Activated naive CD4-positive, alpha-beta T cell treated with anti-CD3 and anti-CD28 coated beads, Interleukin-2, amount 10 ng/mL, durations not matched to agents 7 days and 5 days (primary cell): Measurements from ENCODE around the gene SPINT1.
A peak's percentile ranks its signal among the peaks of the same experiment; 100 is the strongest.

Source experiments
- CTCF ChIA-PET: fragments of 350-600 bp; sonication (Branson Sonifier 250); formaldehyde crosslinking; loops from one replicate; lab custom pipeline; 2021; ENCODE audit warnings: antibody characterized with exemption; lab: Charles Lee
- DNase-seq: peaks from one replicate; pipeline ENCODE4 v3.0.0-alpha.2; 2020
- H3K27ac Mint-ChIP-seq: one replicate; pipeline ENCODE4 v1.8.0; 2021; ENCODE audit warnings: mild to moderate bottlenecking, moderate library complexity, mixed read lengths
- H3K27me3 Mint-ChIP-seq: one replicate; pipeline ENCODE4 v1.8.0; 2021; ENCODE audit warnings: mild to moderate bottlenecking, mixed read lengths
- H3K36me3 Mint-ChIP-seq: one replicate; pipeline ENCODE4 v1.8.0; 2021; ENCODE audit warnings: mixed read lengths
- H3K4me1 Mint-ChIP-seq: one replicate; pipeline ENCODE4 v1.8.0; 2021; ENCODE audit warnings: mixed read lengths
- H3K4me3 Mint-ChIP-seq: one replicate; pipeline ENCODE4 v1.8.0; 2021; ENCODE audit warnings: mild to moderate bottlenecking, moderate library complexity, mixed read lengths
- H3K9me3 Mint-ChIP-seq: one replicate; pipeline ENCODE4 v1.8.0; 2021; ENCODE audit warnings: mixed read lengths

Gene SPINT1

DNA sequence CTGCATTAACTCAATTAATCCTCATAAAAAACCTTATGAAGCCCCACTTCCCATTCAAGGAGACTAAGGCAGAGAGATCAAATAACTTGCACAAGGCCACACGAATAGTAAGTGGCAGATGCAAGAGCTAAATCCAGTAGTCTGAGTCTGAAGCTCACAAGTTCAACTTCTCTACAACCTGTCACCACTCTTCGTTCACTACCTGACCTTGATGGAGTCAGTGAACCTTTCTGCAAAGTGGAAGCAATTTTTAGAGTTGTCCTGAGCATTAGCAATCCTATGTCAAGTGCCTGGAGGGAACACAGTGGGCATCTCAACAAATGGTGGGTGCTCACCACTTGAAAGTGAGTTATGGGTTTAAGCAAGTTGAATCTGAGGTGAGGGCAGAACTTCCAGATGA, 2.1 kb upstream of the SPINT1 start:
- Mint-ChIP-seq H3K4me1 (peaks cover 20% of the 10 kb centered on the region), H3K27ac (no peak overlapping the region), H3K9me3 (no peaks in the 10 kb centered on the region), H3K27me3 (peaks cover 59% of the 10 kb centered on the region), H3K36me3 (no peaks in the 10 kb centered on the region), H3K4me3 (no peak overlapping the region)
- DNase-seq: no peak
- CTCF ChIA-PET: interaction anchor here (11.3 kb wide), 1 partner anchor 17 kb away, joined by 70 read pairs; no protein-coding TSS in a partner anchor

DNA sequence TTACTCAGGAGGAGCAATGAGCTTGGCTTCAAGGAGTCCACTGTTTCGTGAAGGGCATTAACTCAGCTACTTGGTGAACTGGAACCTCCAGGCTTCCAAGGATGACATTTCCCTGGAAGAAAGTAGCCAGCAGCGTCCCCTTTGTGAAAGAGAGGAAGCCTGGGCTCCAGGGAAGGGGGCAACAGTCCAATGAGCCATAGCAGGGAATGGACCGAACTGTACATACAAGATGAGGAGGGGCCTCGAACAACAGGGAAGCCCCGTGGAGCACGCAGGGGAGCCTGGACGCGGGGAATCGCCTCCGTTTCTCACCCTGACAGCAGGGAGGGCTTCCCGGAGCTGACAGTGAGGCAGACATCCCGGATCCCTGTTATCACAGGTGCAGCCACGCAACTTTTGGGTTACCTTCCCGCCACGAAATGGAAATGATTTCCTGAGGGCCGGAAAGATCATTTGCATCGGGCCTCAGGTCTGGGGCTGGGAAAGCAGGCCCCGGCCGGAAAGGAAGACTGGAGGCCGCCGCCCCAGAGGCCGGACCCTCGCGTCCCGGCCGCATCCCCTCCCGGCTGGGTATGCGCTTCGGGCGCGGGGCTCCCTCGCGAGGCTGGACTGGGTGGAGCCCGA, 475 bp upstream of the SPINT1 start:
- H3K27ac Mint-ChIP-seq: no peak overlapping the region
- H3K36me3 Mint-ChIP-seq: no peaks in the 10 kb centered on the region
- H3K9me3 Mint-ChIP-seq: no peaks in the 10 kb centered on the region
- peaks cover 35% of the 10 kb centered on the region for H3K4me1 Mint-ChIP-seq
- H3K27me3 Mint-ChIP-seq: peaks cover 67% of the 10 kb centered on the region
- CTCF ChIA-PET: interaction anchor here (1.7 to 11.3 kb wide), 2 partner anchors 15 to 51 kb away, joined by 4 to 70 read pairs; partner anchors contain the start of gene VPS18
- DNase-seq: no peak
- H3K4me3 Mint-ChIP-seq: peak overlapping the region; percentile 69

DNA sequence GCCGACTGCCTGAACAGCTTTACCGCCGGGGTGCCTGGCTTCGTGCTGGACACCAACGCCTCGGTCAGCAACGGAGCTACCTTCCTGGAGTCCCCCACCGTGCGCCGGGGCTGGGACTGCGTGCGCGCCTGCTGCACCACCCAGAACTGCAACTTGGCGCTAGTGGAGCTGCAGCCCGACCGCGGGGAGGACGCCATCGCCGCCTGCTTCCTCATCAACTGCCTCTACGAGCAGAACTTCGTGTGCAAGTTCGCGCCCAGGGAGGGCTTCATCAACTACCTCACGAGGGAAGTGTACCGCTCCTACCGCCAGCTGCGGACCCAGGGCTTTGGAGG, 815 bp downstream of the SPINT1 start:
- Mint-ChIP-seq H3K9me3 (no peaks in the 10 kb centered on the region), H3K4me3 (peak overlapping the region; percentile 79), H3K36me3 (no peaks in the 10 kb centered on the region), H3K27ac (no peak overlapping the region), H3K4me1 (peaks cover 35% of the 10 kb centered on the region), H3K27me3 (peaks cover 65% of the 10 kb centered on the region)
- CTCF ChIA-PET: interaction anchor here (0.7 to 11.3 kb wide), 4 partner anchors 14 to 1049 kb away, joined by 3 to 70 read pairs (median 4); partner anchors contain the start of gene VPS18
- DNase-seq: peak; percentile 65

DNA sequence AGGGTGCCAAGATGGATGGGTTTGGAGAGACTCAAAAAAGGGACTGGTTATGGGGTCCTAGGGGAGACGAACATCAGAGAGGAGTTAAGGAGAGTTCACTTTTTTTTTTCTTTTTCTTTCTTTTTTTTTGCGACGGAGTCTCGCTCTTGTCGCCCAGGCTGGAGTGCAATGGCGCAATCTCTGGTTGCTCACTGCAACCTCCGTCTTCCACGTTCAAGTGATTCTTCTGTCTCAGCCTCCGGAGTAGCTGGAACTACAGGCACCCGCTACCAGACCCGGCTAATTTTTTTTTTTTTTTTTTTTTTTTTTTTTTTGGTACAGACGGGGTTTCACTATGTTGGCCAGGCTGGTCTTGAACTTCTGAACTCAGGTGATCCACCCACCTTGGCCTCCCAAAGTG, 1.2 kb downstream of the SPINT1 start:
- Mint-ChIP-seq H3K9me3 (no peaks in the 10 kb centered on the region), H3K27ac (no peak overlapping the region), H3K4me3 (peak overlapping the region; percentile 79), H3K4me1 (peaks cover 35% of the 10 kb centered on the region), H3K36me3 (no peaks in the 10 kb centered on the region), H3K27me3 (peaks cover 63% of the 10 kb centered on the region)
- DNase-seq: no peak
- CTCF ChIA-PET: interaction anchor here (0.7 to 11.3 kb wide), 4 partner anchors 13 to 1048 kb away, joined by 3 to 70 read pairs (median 4); partner anchors contain the start of gene VPS18

DNA sequence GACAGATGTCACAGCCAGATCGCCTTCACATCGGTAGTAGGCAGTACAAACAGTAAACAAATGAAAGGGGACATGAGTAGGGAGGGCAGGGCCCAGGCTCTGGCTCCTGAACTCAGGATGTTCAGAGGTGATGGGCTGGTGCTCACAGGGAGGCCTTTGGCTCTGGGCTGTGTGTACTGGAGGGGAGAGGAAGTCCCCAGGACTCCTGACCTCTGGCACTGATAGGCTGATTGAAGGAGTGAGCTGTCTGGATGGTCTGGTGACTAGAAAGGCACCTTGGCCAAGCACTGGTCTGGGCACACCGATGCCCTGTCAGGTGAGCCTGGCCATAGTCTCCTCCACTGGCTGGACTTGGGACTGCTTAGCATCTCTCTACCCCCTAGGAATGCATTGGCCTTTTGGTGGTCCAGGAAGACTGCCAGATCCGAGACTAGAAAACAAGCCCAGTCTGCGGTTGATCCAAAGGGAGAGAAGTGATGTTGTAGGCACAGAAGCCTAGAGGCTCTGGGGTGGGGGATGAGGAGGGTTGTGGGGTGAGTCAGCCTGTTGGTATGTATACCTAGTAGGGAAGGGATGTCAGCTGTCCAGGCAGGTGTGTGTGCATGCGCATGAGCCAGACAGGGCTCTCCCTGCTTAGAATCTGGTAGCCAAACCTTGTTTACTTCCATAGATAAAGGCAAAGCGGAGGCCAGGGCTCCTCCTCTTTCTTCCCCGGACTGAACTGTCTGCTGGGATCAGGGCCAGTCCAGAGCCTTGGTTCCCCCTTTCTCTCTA, 1.9 kb downstream of the SPINT1 start:
- CTCF ChIA-PET: interaction anchor here (1.5 to 11.3 kb wide), 2 partner anchors 13 to 48 kb away, joined by 4 to 70 read pairs; partner anchors contain the start of gene VPS18
- peak overlapping the region; percentile 46 for H3K4me3 Mint-ChIP-seq
- no peaks in the 10 kb centered on the region for H3K36me3 Mint-ChIP-seq
- H3K9me3 Mint-ChIP-seq: no peaks in the 10 kb centered on the region
- H3K4me1 Mint-ChIP-seq: peaks cover 35% of the 10 kb centered on the region
- no peak overlapping the region for H3K27ac Mint-ChIP-seq
- no peak for DNase-seq
- H3K27me3 Mint-ChIP-seq: peaks cover 64% of the 10 kb centered on the region

DNA sequence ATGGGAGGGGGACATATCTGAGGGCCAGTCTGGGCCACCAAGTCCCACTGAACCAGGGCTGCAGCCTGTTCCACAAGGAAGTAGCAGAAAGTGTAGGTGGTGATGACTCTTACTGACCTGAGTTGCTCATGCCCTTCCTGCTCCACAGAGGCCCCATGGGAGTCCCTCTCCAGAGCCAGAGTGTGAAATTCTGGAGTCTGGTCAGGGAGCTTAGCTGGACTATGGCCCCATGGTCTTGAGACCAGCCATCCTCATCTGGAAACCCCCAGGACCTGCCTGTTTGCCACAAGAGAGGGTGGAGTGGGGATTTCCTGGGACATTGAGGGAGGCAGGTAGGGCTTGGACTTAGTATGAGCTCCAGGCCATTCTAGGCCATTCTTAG, 3.0 kb downstream of the SPINT1 start:
- H3K36me3 Mint-ChIP-seq: no peaks in the 10 kb centered on the region
- H3K27ac Mint-ChIP-seq: no peak overlapping the region
- peaks cover 35% of the 10 kb centered on the region for H3K4me1 Mint-ChIP-seq
- no peaks in the 10 kb centered on the region for H3K9me3 Mint-ChIP-seq
- peaks cover 65% of the 10 kb centered on the region for H3K27me3 Mint-ChIP-seq
- DNase-seq: no peak
- CTCF ChIA-PET: interaction anchor here (0.5 to 11.3 kb wide), 3 partner anchors 12 to 535 kb away, joined by 3 to 70 read pairs (median 4); no protein-coding TSS in a partner anchor
- H3K4me3 Mint-ChIP-seq: no peak overlapping the region

DNA sequence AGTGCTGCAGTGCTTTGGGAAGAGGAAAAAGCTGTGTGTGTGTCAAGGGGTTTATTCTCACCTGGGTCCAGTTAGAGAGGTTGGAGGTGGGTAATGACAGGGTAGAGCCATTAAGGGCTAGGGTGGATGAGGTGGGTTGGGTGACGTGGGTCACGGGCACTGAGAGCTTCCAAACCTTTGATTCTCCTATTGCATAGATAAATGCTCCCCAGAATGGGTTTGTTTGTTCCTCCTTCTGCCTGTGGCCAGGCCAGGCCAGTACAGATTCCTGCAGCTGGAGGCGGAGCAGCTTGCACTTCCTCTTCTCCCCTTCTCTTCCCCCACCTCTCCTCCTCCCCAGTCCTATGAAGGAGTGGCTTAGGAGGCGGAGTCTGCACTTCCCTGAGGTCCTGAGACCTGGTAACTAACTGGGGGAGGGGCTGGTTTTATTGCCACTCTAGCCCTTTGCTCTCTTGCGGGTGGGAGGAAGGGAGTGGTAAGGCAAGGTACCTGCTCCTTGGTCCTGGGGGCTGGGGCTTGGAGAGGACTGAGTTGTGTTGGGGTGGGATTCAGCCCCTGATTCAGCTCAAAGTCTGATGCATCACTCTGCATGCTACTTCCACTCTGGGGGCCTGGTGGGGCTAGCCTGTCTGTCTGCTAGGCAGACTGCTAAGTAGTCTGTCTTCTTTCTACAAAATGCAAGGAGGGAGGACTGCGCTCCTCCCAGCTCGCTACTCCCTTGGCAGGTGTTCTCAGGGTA, 3.5 kb downstream of the SPINT1 start:
- CTCF ChIA-PET: interaction anchor here (0.5 to 11.3 kb wide), 6 partner anchors 11 to 535 kb away, joined by 3 to 70 read pairs (median 4); partner anchors contain the start of gene VPS18
- Mint-ChIP-seq H3K9me3 (no peaks in the 10 kb centered on the region), H3K27ac (no peak overlapping the region), H3K27me3 (peaks cover 59% of the 10 kb centered on the region), H3K36me3 (no peaks in the 10 kb centered on the region), H3K4me1 (peaks cover 35% of the 10 kb centered on the region), H3K4me3 (no peak overlapping the region)
- peak; percentile 36 for DNase-seq

DNA sequence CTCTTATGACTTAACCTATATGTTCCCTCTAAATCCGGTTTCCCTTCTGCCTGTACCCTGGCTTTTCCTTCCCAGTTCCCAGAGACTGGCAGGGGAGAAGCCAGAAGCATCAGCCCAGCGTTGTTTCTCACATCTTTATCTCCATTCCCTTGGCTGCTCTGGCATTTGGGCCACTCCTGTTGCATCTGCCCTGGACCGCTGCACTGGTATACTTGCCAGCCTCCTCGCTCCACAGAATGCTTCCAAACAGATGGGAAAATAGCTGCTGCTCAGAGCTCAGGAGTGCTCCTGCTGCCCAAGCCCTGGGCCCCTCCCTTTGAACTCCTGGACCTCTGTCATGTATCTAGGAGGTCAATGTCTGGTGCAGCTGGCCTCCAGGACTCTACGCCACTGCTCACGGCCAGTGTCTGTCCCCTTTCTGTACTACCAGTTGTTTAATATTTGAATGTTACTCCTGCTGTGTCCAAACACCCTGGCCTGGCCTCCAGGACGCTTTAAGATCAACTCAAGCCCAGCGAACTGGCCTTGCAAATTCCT, 6.8 kb downstream of the SPINT1 start:
- Mint-ChIP-seq H3K9me3 (no peaks in the 10 kb centered on the region), H3K4me1 (peaks cover 23% of the 10 kb centered on the region), H3K27ac (peak overlapping the region; percentile 6), H3K36me3 (no peaks in the 10 kb centered on the region), H3K27me3 (peaks cover 30% of the 10 kb centered on the region), H3K4me3 (no peak overlapping the region)
- CTCF ChIA-PET: interaction anchor here (2.5 kb wide), 1 partner anchor 8 kb away, joined by 13 read pairs; no protein-coding TSS in a partner anchor
- no peak for DNase-seq

DNA sequence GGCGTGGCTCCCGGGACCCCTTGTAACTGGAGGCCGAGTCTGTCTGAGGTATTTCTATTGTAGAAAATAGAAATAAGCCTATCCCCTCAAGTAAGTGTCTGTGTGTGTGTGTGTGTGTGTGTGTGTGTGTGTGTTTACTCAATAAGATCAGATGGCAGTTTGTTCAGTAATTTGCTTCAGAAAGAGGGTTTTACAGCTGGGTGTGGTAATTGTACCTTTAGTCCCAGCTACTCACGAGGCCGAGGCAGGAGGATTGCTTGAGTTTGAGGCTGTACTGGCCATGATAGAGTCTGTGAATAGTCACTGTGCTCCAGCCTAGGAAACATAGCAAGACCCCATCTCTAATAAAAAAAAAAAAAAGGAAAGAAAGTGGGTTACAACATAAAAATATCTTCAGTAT, 8.7 kb downstream of the SPINT1 start:
- Mint-ChIP-seq H3K9me3 (no peaks in the 10 kb centered on the region), H3K4me3 (no peak overlapping the region), H3K4me1 (peaks cover 10% of the 10 kb centered on the region), H3K27ac (no peak overlapping the region), H3K27me3 (peaks cover 16% of the 10 kb centered on the region), H3K36me3 (no peaks in the 10 kb centered on the region)
- CTCF ChIA-PET: interaction anchor here (1.6 kb wide), 1 partner anchor 42 kb away, joined by 4 read pairs; the partner anchor contains the start of gene VPS18
- no peak for DNase-seq

DNA sequence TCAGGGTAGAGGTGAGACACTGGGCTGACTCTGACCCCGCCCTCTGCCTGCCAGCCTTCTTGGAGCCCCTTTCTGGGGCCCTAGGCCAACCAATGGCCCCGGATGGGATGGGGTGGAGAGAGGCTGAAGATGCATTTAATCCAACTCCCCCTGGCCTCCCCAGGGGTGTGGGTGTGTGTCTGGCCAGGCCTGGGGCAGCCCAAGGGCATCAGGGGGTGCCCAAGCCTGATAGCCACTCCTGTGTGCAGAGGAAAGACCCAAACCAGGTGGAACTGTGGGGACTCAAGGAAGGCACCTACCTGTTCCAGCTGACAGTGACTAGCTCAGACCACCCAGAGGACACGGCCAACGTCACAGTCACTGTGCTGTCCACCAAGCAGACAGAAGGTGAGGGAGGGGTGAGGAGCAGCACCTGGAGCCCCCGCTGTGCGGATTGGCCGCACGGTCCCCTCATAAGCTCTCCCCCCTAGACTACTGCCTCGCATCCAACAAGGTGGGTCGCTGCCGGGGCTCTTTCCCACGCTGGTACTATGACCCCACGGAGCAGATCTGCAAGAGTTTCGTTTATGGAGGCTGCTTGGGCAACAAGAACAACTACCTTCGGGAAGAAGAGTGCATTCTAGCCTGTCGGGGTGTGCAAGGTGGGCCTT, 9.5 kb downstream of the SPINT1 start:
- CTCF ChIA-PET: interaction anchor here (1.6 kb wide), 1 partner anchor 41 kb away, joined by 4 read pairs; the partner anchor contains the start of gene VPS18
- DNase-seq: no peak
- Mint-ChIP-seq H3K27ac (no peak overlapping the region), H3K9me3 (no peaks in the 10 kb centered on the region), H3K27me3 (peaks cover 13% of the 10 kb centered on the region), H3K4me1 (peaks cover 7% of the 10 kb centered on the region), H3K36me3 (no peaks in the 10 kb centered on the region), H3K4me3 (no peak overlapping the region)

DNA sequence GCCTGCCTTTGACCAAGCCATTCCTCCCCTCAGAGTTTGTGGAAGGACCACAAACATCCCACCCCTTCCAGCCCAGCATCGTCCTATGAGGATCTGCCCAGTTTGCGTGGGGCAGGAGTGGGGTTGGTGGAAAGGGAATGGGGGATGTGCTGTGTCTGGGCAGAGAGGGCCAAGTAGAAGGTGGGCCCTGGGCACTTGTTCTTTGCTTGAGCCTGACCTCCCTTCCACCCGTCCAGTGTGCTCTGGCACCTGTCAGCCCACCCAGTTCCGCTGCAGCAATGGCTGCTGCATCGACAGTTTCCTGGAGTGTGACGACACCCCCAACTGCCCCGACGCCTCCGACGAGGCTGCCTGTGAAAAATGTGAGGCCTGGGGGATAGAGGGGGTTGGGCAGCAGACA, 10.3 kb downstream of the SPINT1 start:
- CTCF ChIA-PET: interaction anchor here (1.6 kb wide), 1 partner anchor 40 kb away, joined by 4 read pairs; the partner anchor contains the start of gene VPS18
- Mint-ChIP-seq H3K27ac (no peak overlapping the region), H3K4me1 (peaks cover 11% of the 10 kb centered on the region), H3K9me3 (no peaks in the 10 kb centered on the region), H3K4me3 (no peak overlapping the region), H3K27me3 (peaks cover 10% of the 10 kb centered on the region), H3K36me3 (no peaks in the 10 kb centered on the region)
- no peak for DNase-seq

DNA sequence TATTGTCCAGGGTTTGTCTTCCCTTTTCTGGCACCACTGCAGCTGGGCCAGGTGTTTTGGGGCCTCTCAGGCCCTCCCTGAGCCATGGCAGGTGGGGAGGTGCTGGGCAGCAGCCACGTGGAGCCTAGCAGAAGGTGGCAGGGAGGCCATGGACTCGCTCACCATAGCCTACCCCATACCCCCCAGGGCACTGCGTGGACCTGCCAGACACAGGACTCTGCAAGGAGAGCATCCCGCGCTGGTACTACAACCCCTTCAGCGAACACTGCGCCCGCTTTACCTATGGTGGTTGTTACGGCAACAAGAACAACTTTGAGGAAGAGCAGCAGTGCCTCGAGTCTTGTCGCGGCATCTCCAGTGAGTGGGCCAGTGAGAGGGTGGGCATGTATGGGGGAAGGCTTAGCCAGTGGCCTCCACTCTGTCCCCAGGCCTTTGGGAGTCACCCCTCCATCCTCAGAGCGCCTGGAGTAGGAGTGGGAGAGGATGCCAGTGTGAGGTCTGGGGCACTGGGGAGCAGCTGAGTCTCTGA, 11.9 kb downstream of the SPINT1 start:
- H3K9me3 Mint-ChIP-seq: no peaks in the 10 kb centered on the region
- H3K4me3 Mint-ChIP-seq: no peak overlapping the region
- no peak overlapping the region for H3K27ac Mint-ChIP-seq
- H3K4me1 Mint-ChIP-seq: peaks cover 16% of the 10 kb centered on the region
- no peak for DNase-seq
- peaks cover 11% of the 10 kb centered on the region for H3K27me3 Mint-ChIP-seq
- CTCF ChIA-PET: interaction anchor here (1.3 to 8.8 kb wide), 3 partner anchors 13 to 330 kb away, joined by 3 to 252 read pairs (median 70); partner anchors contain the start of genes SPINT1 and VPS18
- H3K36me3 Mint-ChIP-seq: no peaks in the 10 kb centered on the region

DNA sequence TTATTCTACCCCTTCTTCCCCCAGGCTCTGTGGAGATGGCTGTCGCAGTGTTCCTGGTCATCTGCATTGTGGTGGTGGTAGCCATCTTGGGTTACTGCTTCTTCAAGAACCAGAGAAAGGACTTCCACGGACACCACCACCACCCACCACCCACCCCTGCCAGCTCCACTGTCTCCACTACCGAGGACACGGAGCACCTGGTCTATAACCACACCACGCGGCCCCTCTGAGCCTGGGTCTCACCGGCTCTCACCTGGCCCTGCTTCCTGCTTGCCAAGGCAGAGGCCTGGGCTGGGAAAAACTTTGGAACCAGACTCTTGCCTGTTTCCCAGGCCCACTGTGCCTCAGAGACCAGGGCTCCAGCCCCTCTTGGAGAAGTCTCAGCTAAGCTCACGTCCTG, 12.9 kb downstream of the SPINT1 start:
- no peaks in the 10 kb centered on the region for H3K36me3 Mint-ChIP-seq
- no peaks in the 10 kb centered on the region for H3K9me3 Mint-ChIP-seq
- H3K27me3 Mint-ChIP-seq: peaks cover 16% of the 10 kb centered on the region
- CTCF ChIA-PET: interaction anchor here (1.0 to 8.8 kb wide), 8 partner anchors 14 to 387 kb away, joined by 3 to 252 read pairs (median 8); partner anchors contain the start of genes SPINT1 and VPS18
- no peak for DNase-seq
- peaks cover 16% of the 10 kb centered on the region for H3K4me1 Mint-ChIP-seq
- no peak overlapping the region for H3K4me3 Mint-ChIP-seq
- no peak overlapping the region for H3K27ac Mint-ChIP-seq
